Measurements from ENCODE around the gene SETD3.

DNA sequence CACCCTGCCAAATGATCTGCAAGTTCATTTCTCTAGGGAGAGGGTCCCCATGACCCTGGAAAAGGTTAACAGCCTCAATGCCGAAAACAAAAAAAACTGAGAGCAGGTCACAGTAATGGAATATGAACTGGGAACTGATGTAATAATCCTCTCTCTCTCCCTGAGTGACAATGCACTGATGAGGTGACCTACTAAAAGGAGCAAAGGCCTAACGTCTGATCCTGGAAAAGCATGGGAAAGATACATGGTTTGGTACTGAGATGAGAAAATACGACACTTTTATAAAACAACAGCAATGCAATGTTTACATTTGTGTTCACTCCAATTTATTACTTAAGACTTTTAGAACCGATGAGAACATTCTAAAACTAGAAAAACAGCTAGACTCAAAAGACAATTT, 27.7 kb downstream of the SETD3 start:
- no peak for TF ChIP-seq CTCF (IDR thresholded peaks at IDR 0.05)
- TF ChIP-seq EZH2 (IDR thresholded peaks at IDR 0.05; ENCODE audit: borderline replicate concordance, insufficient read depth, low read depth, low read length, poor library complexity, severe bottlenecking): no peak
